ENCODE data around the gene CORO1C. TPM values are rescaled to one million over a fixed set of nuclear protein-coding genes. Genes with fewer than 3 reads are reported as not detected.

The CORO1C gene
- polyA plus RNA-seq, 1 donor from 2014 or later = 123 TPM

- no peaks in the 10 kb centered on the region for H3K79me2 ChIP-seq (replicated peaks; ENCODE audit: insufficient read depth, low read length)
- no peak overlapping the region for H3K4me3 ChIP-seq (ENCODE audit: low read length)
- H2AFZ ChIP-seq (ENCODE audit: low read depth, low read length) = no peak overlapping the region
- H4K20me1 ChIP-seq (ENCODE audit: insufficient read depth) = no peaks in the 10 kb centered on the region
- H3K9me2 ChIP-seq (ENCODE audit: insufficient read depth, low read length) = no peaks in the 10 kb centered on the region
- H3K9ac ChIP-seq (ENCODE audit: low read length) = no peak overlapping the region
- H3K9me3 ChIP-seq (ENCODE audit: low read length) = no peaks in the 10 kb centered on the region
- H3K27me3 ChIP-seq (ENCODE audit: insufficient read depth, low read depth, low read length) = no peaks in the 10 kb centered on the region
- H3K27ac ChIP-seq (ENCODE audit: low read length) = no peak overlapping the region
- H3K36me3 ChIP-seq (ENCODE audit: insufficient read depth, low read length) = peaks cover 12% of the 10 kb centered on the region
- no peaks in the 10 kb centered on the region for H3F3A ChIP-seq (ENCODE audit: insufficient read depth, low read length, poor library complexity, severe bottlenecking)
- H3K4me2 ChIP-seq (ENCODE audit: low read length) = no peak overlapping the region
- TF ChIP-seq RAD21 (conservative IDR thresholded peaks at IDR 0.05) (no peak), SMC3 (conservative IDR thresholded peaks at IDR 0.05; ENCODE audit: poor library complexity) (no peak), TAF1 (IDR thresholded peaks at IDR 0.05; ENCODE audit: low read depth) (no peak), MXI1 (conservative IDR thresholded peaks at IDR 0.05; ENCODE audit: poor library complexity, severe bottlenecking) (no peak), POLR2AphosphoS5 (IDR thresholded peaks at IDR 0.05) (no peak), REST (IDR thresholded peaks at IDR 0.05; ENCODE audit: borderline replicate concordance) (no peak), CTCF (IDR thresholded peaks at IDR 0.05; ENCODE audit: poor library complexity, severe bottlenecking) (no peak), EZH2 (IDR thresholded peaks at IDR 0.05; ENCODE audit: borderline replicate concordance, insufficient read depth, low read length, poor library complexity, severe bottlenecking) (no peak), EP300 (conservative IDR thresholded peaks at IDR 0.05; ENCODE audit: poor library complexity, severe bottlenecking) (no peak)
Measured at GRCh38 chr12:108649669-108650068, 81.6 kb downstream of the CORO1C start.

- Histone ChIP-seq H3K4me2 (ENCODE audit: low read length) (no peak overlapping the region), H4K20me1 (ENCODE audit: insufficient read depth) (no peaks in the 10 kb centered on the region), H3K9ac (ENCODE audit: low read length) (no peak overlapping the region), H2AFZ (ENCODE audit: low read depth, low read length) (no peak overlapping the region), H3K9me3 (ENCODE audit: low read length) (no peaks in the 10 kb centered on the region), H3K27me3 (ENCODE audit: insufficient read depth, low read depth, low read length) (no peaks in the 10 kb centered on the region), H3K9me2 (ENCODE audit: insufficient read depth, low read length) (no peaks in the 10 kb centered on the region), H3K36me3 (ENCODE audit: insufficient read depth, low read length) (peaks cover 12% of the 10 kb centered on the region), H3F3A (ENCODE audit: insufficient read depth, low read length, poor library complexity, severe bottlenecking) (no peaks in the 10 kb centered on the region), H3K4me3 (ENCODE audit: low read length) (no peak overlapping the region), H3K79me2 (replicated peaks; ENCODE audit: insufficient read depth, low read length) (no peaks in the 10 kb centered on the region), H3K27ac (ENCODE audit: low read length) (no peak overlapping the region)
- TF ChIP-seq EZH2 (IDR thresholded peaks at IDR 0.05; ENCODE audit: borderline replicate concordance, insufficient read depth, low read length, poor library complexity, severe bottlenecking) (no peak), RAD21 (conservative IDR thresholded peaks at IDR 0.05) (no peak), SMC3 (conservative IDR thresholded peaks at IDR 0.05; ENCODE audit: poor library complexity) (no peak), EP300 (conservative IDR thresholded peaks at IDR 0.05; ENCODE audit: poor library complexity, severe bottlenecking) (no peak), REST (IDR thresholded peaks at IDR 0.05; ENCODE audit: borderline replicate concordance) (no peak), MXI1 (conservative IDR thresholded peaks at IDR 0.05; ENCODE audit: poor library complexity, severe bottlenecking) (no peak), POLR2AphosphoS5 (IDR thresholded peaks at IDR 0.05) (no peak), CTCF (IDR thresholded peaks at IDR 0.05; ENCODE audit: poor library complexity, severe bottlenecking) (no peak), TAF1 (IDR thresholded peaks at IDR 0.05; ENCODE audit: low read depth) (no peak)
Measured at GRCh38 chr12:108649126-108649525, 82.2 kb downstream of the CORO1C start.
